K562 (cell line): ENCODE data around the gene PVALEF. TPM values are rescaled to one million over a fixed set of nuclear protein-coding genes. Genes with fewer than 3 reads are reported as not detected.

Experiments used
- CEBPZ ChIP-seq: fragments of 150-350 bp; IDR thresholded peaks from 2 replicates; pipeline ENCODE4 v1.6.1; 2014; ENCODE audit warnings: low read depth, mild to moderate bottlenecking, low read length, borderline replicate concordance
- HMBOX1 ChIP-seq: sonication (generic); IDR thresholded peaks from 2 replicates; pipeline ENCODE4 v1.6.1; 2016
- HNRNPLL ChIP-seq: fragments of 200-400 bp; formaldehyde crosslinking; IDR thresholded peaks from 2 replicates; pipeline ENCODE4 v1.6.1; 2017; ENCODE audit warnings: low read length, low read depth, mild to moderate bottlenecking; ENCODE audit not compliant: poor library complexity, severe bottlenecking
- MXD1 ChIP-seq: fragments of 250-450 bp; sonication (Bioruptor Pico); IDR thresholded peaks from 2 replicates; pipeline ENCODE4 v1.8.0; 2021; ENCODE audit warnings: borderline replicate concordance, mild to moderate bottlenecking, moderate library complexity; ENCODE audit not compliant: poor library complexity, severe bottlenecking
- NR1H2 ChIP-seq: sonication (generic); formaldehyde crosslinking; IDR thresholded peaks from 2 replicates; pipeline ENCODE4 v1.4.0; 2020; ENCODE audit warnings: mild to moderate bottlenecking, missing genetic modification reagents
- RBM22 ChIP-seq: fragments of 200-400 bp; formaldehyde crosslinking; IDR thresholded peaks from 2 replicates; pipeline ENCODE4 v1.6.1; 2018; ENCODE audit warnings: low read length, low read depth; ENCODE audit not compliant: poor library complexity, severe bottlenecking
- SRSF3 ChIP-seq: fragments of 200-400 bp; formaldehyde crosslinking; IDR thresholded peaks from 2 replicates; pipeline ENCODE4 v1.6.1; 2016; ENCODE audit warnings: mild to moderate bottlenecking, low read length, moderate library complexity; ENCODE audit not compliant: insufficient read depth
- TAF1 ChIP-seq: IDR thresholded peaks from 2 replicates; pipeline ENCODE4 v1.6.1; 2011; ENCODE audit warnings: mild to moderate bottlenecking, low read length, moderate library complexity; ENCODE audit not compliant: insufficient read depth, control insufficient read depth, severe bottlenecking; ENCODE audit errors: extremely low read depth
- TBP ChIP-seq: optimal IDR thresholded peaks from 2 replicates; pipeline ENCODE3; 2011; ENCODE audit warnings: low read depth, low read length, improper control_type of control experiment
- TCFL5 ChIP-seq: fragments of 250-450 bp; sonication (Bioruptor Pico); conservative IDR thresholded peaks from 2 replicates; pipeline ENCODE4 v1.6.1; 2021; ENCODE audit warnings: mild to moderate bottlenecking, moderate library complexity, matching md5 sums
- THRB ChIP-seq: fragments of 450-650 bp; formaldehyde crosslinking; conservative IDR thresholded peaks from 2 replicates; pipeline ENCODE4 v1.4.0; 2022; ENCODE audit warnings: mild to moderate bottlenecking, missing genetic modification characterization
- ZBTB11 ChIP-seq, 3 experiments: fragments of 200-800 bp in 1 of 3; fragments of 250-450 bp in 1 of 3; fragments of 450-650 bp in 1 of 3; sonication (Bioruptor Pico) in 1 of 3; sonication (Bioruptor generic) in 1 of 3; formaldehyde crosslinking in 1 of 3; IDR thresholded peaks; 2 replicates each; pipeline versions ENCODE4 v1.6.1 to v1.8.0; 2016 to 2022; ENCODE audit warnings: mild to moderate bottlenecking in 2 of 3, missing genetic modification characterization in 2 of 3, missing compliant biosample characterization in 1 of 3, moderate library complexity in 1 of 3
- ZNF175 ChIP-seq: fragments of 200-800 bp; sonication (Bioruptor generic); IDR thresholded peaks from 2 replicates; pipeline ENCODE4 v1.6.1; 2016; ENCODE audit warnings: low read depth, mild to moderate bottlenecking, missing genetic modification characterization, missing compliant biosample characterization
- ZNF280B ChIP-seq: fragments of 250-450 bp; sonication (Bioruptor Pico); IDR thresholded peaks from 2 replicates; pipeline ENCODE4 v1.5.1; 2021; ENCODE audit warnings: mild to moderate bottlenecking
- polyA plus RNA-seq, 8 experiments: library from polyadenylated mRNA; depleted of rRNA in 4 of 8; stranded (reverse) in 5 of 8; unstranded in 3 of 8; fragments of >200 nt; fragmentation: Nextera tagmentation in 2 of 8; fragmentation: Illumina TruSeq in 1 of 8; extraction: Ambion mirVana in 2 of 8; extraction: Trizol in 1 of 8; gene quantifications; 2 replicates each; pipeline versions ENCODE4 v1.2.1 to v1.2.3, GENCODE V29; 2011 to 2014; ENCODE audit warnings: inconsistent platforms in 1 of 8, missing spikeins in 1 of 8
- total RNA-seq, 7 experiments: library from RNA; depleted of rRNA in 6 of 7; stranded (reverse); fragments of >200 nt in 6 of 7; fragmentation: Illumina TruSeq in 2 of 7; extraction: Trizol in 2 of 7; gene quantifications; 2 replicates each; pipeline versions ENCODE4 v1.2.1 to v1.2.3, GENCODE V29; 2011 to 2021; ENCODE audit warnings: low replicate concordance in 1 of 7

Gene PVALEF
- total and polyA plus RNA-seq, 9 of the 15 experiments (the other 6 are each of a cell fraction or from before 2014, with no cell fraction given): not detected

- TF ChIP-seq ZNF280B (no peak), TBP (no peak), TCFL5 (CRISPR knock-in tag) (no peak), ZBTB11 (CRISPR knock-in tag; IDR thresholded peaks at IDR 0.05) (no peak; a peak in 1 of 6 replicates), MXD1 (CRISPR knock-in tag) (no peak), HNRNPLL (peak; percentile 50), ZNF175 (CRISPR knock-in tag) (peak; percentile 45; the same call in 1 of the 2 replicates), SRSF3 (no peak), CEBPZ (no peak), THRB (no peak), NR1H2 (CRISPR knock-in tag) (no peak), HMBOX1 (no peak), RBM22 (no peak), TAF1 (no peak)
Observed at GRCh38 chr17:81153340-81153803, 11.9 kb upstream of the PVALEF start (continued).
